DLD1 (cell line): Measurements from ENCODE around the gene FAM161A.
"Not testable (repeated sequence)": the region's sequence is repeated elsewhere in the genome, so short reads cannot be mapped to it uniquely, and the experiment has no call there.

ENCODE experiments used
- in situ Hi-C: cut with HindIII; loops from 2 replicates; pipeline ENCODE4 v1.10.0; 2017; ENCODE audit warnings: low sequenced_read_pairs

FAM161A gene

GRCh38 chr2:61845320-61845719 lies 8.5 kb downstream of the FAM161A start:
- in situ Hi-C loops = no loop called here

- in situ Hi-C loops = no loop called here
Measured at GRCh38 chr2:61841286-61841685, 12.6 kb downstream of the FAM161A start.

- in situ Hi-C loops = no loop called here
Measured at GRCh38 chr2:61834893-61835292, 19.0 kb downstream of the FAM161A start.

GRCh38 chr2:61833971-61834370 lies 19.9 kb downstream of the FAM161A start:
- in situ Hi-C loops = no loop called here

- in situ Hi-C loops = no loop called here
Measured at GRCh38 chr2:61832183-61832841, 21.5 kb downstream of the FAM161A start.

GRCh38 chr2:61822255-61822654 lies 31.6 kb downstream of the FAM161A start:
- in situ Hi-C loops = no loop called here

- in situ Hi-C loops = no loop called here
Measured at GRCh38 chr2:61816480-61817355, 37.1 kb downstream of the FAM161A start.

- in situ Hi-C loops = no loop called here
Measured at GRCh38 chr2:61814539-61815160, 39.2 kb downstream of the FAM161A start.

- in situ Hi-C loops = not testable (repeated sequence)
Measured at GRCh38 chr2:61813314-61813713, 40.5 kb downstream of the FAM161A start.

- in situ Hi-C loops = no loop called here
Measured at GRCh38 chr2:61811821-61812220, 42.0 kb downstream of the FAM161A start.

- in situ Hi-C loops = not testable (repeated sequence)
Measured at GRCh38 chr2:61810203-61810602, 43.7 kb downstream of the FAM161A start.

GRCh38 chr2:61808693-61809092 lies 45.2 kb downstream of the FAM161A start:
- in situ Hi-C loops = not testable (repeated sequence)

- in situ Hi-C loops = no loop called here
Measured at GRCh38 chr2:61807036-61807757, 46.7 kb downstream of the FAM161A start.

GRCh38 chr2:61802548-61802947 lies 51.3 kb downstream of the FAM161A start:
- in situ Hi-C loops = no loop called here

- in situ Hi-C loops = no loop called here
Measured at GRCh38 chr2:61799099-61799498, 54.8 kb downstream of the FAM161A start.

- in situ Hi-C loops = not testable (repeated sequence)
Measured at GRCh38 chr2:61797446-61797845, 56.4 kb downstream of the FAM161A start.

- in situ Hi-C loops = no loop called here
Measured at GRCh38 chr2:61795408-61795807, 58.5 kb downstream of the FAM161A start.

- in situ Hi-C loops = no loop called here
Measured at GRCh38 chr2:61793389-61793836, 60.4 kb downstream of the FAM161A start.

- in situ Hi-C loops = no loop called here
Measured at GRCh38 chr2:61792355-61792890, 61.4 kb downstream of the FAM161A start.

GRCh38 chr2:61789807-61790602 lies 63.9 kb downstream of the FAM161A start:
- in situ Hi-C loops = no loop called here
